ENCODE data around the gene ATXN7. TPM values are rescaled to one million over a fixed set of nuclear protein-coding genes. Genes with fewer than 3 reads are reported as not detected.
A peak's percentile ranks its signal among the peaks of the same experiment; 100 is the strongest.

The ATXN7 gene
- total RNA-seq, 4 donors from 2014 or later: 48.5 to 80.3 (median 75.2) TPM

- Histone ChIP-seq H3K36me3 (peaks cover 0 to 17% (median 0%) of the 10 kb centered on the region in 3 donors), H3K4me3 (no peak overlapping the region), H3K27me3 (no peaks in the 10 kb centered on the region), H3K4me1 (peaks cover 0 to 20% (median 5%) of the 10 kb centered on the region in 4 donors), H3K27ac (no peak overlapping the region), H3K9me3 (no peaks in the 10 kb centered on the region)
- no peak for DNase-seq
- TF ChIP-seq POLR2A (IDR thresholded peaks at IDR 0.05) (no peak), CTCF (IDR thresholded peaks at IDR 0.05) (no peak)
These were observed 87.0 kb downstream of the ATXN7 start for GRCh38 chr3:63950698-63951097.

- H3K4me1 ChIP-seq: peaks cover 0 to 20% (median 5%) of the 10 kb centered on the region in 4 donors
- no peak for DNase-seq
- peaks cover 0 to 17% (median 0%) of the 10 kb centered on the region in 3 donors for H3K36me3 ChIP-seq
- TF ChIP-seq CTCF (IDR thresholded peaks at IDR 0.05) (no peak), POLR2A (IDR thresholded peaks at IDR 0.05) (no peak)
- H3K27me3 ChIP-seq: no peaks in the 10 kb centered on the region
- H3K9me3 ChIP-seq: no peaks in the 10 kb centered on the region
- H3K4me3 ChIP-seq: no peak overlapping the region
- H3K27ac ChIP-seq: peak overlapping the region in 1 of 4 donors; percentile 31
These were observed 88.0 kb downstream of the ATXN7 start for GRCh38 chr3:63951492-63952247.

GRCh38 chr3:63952248-63952594, 88.6 kb downstream of the ATXN7 start:
- TF ChIP-seq POLR2A (IDR thresholded peaks at IDR 0.05) (no peak), CTCF (IDR thresholded peaks at IDR 0.05) (no peak)
- Histone ChIP-seq H3K4me3 (no peak overlapping the region), H3K9me3 (no peaks in the 10 kb centered on the region), H3K27ac (peak overlapping the region in 1 of 4 donors; percentile 31), H3K36me3 (peaks cover 0 to 17% (median 0%) of the 10 kb centered on the region in 3 donors), H3K27me3 (no peaks in the 10 kb centered on the region), H3K4me1 (peaks cover 0 to 20% (median 5%) of the 10 kb centered on the region in 4 donors)
- DNase-seq: no peak

GRCh38 chr3:63954182-63954581, 90.5 kb downstream of the ATXN7 start:
- Histone ChIP-seq H3K4me3 (no peak overlapping the region), H3K27ac (no peak overlapping the region), H3K27me3 (no peaks in the 10 kb centered on the region), H3K4me1 (peaks cover 0 to 20% (median 5%) of the 10 kb centered on the region in 4 donors), H3K36me3 (peaks cover 0 to 17% (median 0%) of the 10 kb centered on the region in 3 donors), H3K9me3 (no peaks in the 10 kb centered on the region)
- TF ChIP-seq CTCF (IDR thresholded peaks at IDR 0.05) (no peak), POLR2A (IDR thresholded peaks at IDR 0.05) (no peak)
- DNase-seq: no peak

GRCh38 chr3:63955036-63955650, 91.5 kb downstream of the ATXN7 start:
- Histone ChIP-seq H3K4me1 (peaks cover 0 to 24% (median 8%) of the 10 kb centered on the region in 4 donors), H3K4me3 (no peak overlapping the region), H3K27me3 (no peaks in the 10 kb centered on the region), H3K36me3 (peaks cover 0 to 17% (median 0%) of the 10 kb centered on the region in 3 donors), H3K9me3 (no peaks in the 10 kb centered on the region), H3K27ac (no peak overlapping the region)
- DNase-seq: no peak
- TF ChIP-seq CTCF (IDR thresholded peaks at IDR 0.05) (no peak), POLR2A (IDR thresholded peaks at IDR 0.05) (no peak)

Data from Peyer's patch (tissue), 4 donors.